GM21515 (cell line): ENCODE data around the gene CPM.
A peak's percentile ranks its signal among the peaks of the same experiment; 100 is the strongest.

Source experiments
- ATAC-seq: cut with Tn5 transposase; IDR thresholded peaks from one replicate; pipeline ENCODE4 v1.9.1; 2021; ENCODE audit not compliant: unreplicated experiment

Gene CPM

GRCh38 chr12:68957273-68957672 lies 24.3 kb upstream of the CPM start:
- no peak for ATAC-seq

- ATAC-seq, result no peak
These were observed 23.5 kb upstream of the CPM start for GRCh38 chr12:68956466-68956865.

GRCh38 chr12:68954811-68955210 lies 21.8 kb upstream of the CPM start:
- ATAC-seq, result no peak

- ATAC-seq, result no peak
These were observed 20.6 kb upstream of the CPM start for GRCh38 chr12:68953536-68953935.

- ATAC-seq, result no peak
These were observed 18.7 kb upstream of the CPM start for GRCh38 chr12:68951652-68952051.

GRCh38 chr12:68950511-68950910 lies 17.5 kb upstream of the CPM start:
- no peak for ATAC-seq

- ATAC-seq, result no peak
These were observed 12.3 kb upstream of the CPM start for GRCh38 chr12:68945255-68945654.

- no peak for ATAC-seq
These were observed 11.5 kb upstream of the CPM start for GRCh38 chr12:68944296-68945076.

GRCh38 chr12:68943848-68944247 lies 10.9 kb upstream of the CPM start:
- no peak for ATAC-seq

GRCh38 chr12:68940731-68941130 lies 7.8 kb upstream of the CPM start:
- ATAC-seq, result no peak

- ATAC-seq, result no peak
These were observed 6.5 kb upstream of the CPM start for GRCh38 chr12:68939505-68939904.

- no peak for ATAC-seq
These were observed 1.4 kb upstream of the CPM start for GRCh38 chr12:68934392-68934791.

- peak; percentile 42 for ATAC-seq
These were observed 627 bp downstream of the CPM start for GRCh38 chr12:68932128-68932960.

GRCh38 chr12:68930178-68930577 lies 2.8 kb downstream of the CPM start:
- no peak for ATAC-seq

GRCh38 chr12:68924546-68924945 lies 8.4 kb downstream of the CPM start:
- no peak for ATAC-seq

- no peak for ATAC-seq
These were observed 13.3 kb downstream of the CPM start for GRCh38 chr12:68919581-68920239.

- no peak for ATAC-seq
These were observed 14.0 kb downstream of the CPM start for GRCh38 chr12:68918960-68919359.

GRCh38 chr12:68915055-68915454 lies 17.9 kb downstream of the CPM start:
- ATAC-seq, result no peak

- ATAC-seq, result no peak
These were observed 19.3 kb downstream of the CPM start for GRCh38 chr12:68913682-68914081.

- no peak for ATAC-seq
These were observed 20.1 kb downstream of the CPM start for GRCh38 chr12:68912916-68913315.

GRCh38 chr12:68911197-68911718 lies 21.7 kb downstream of the CPM start:
- ATAC-seq, result no peak

- ATAC-seq, result no peak
These were observed 22.8 kb downstream of the CPM start for GRCh38 chr12:68910128-68910527.
